ENCODE data around the gene SLC25A21. TPM values are rescaled to one million over a fixed set of nuclear protein-coding genes. Genes with fewer than 3 reads are reported as not detected.

The SLC25A21 gene
- total RNA-seq, 1 experiment from 2014 or later: 7.1 TPM

DNA sequence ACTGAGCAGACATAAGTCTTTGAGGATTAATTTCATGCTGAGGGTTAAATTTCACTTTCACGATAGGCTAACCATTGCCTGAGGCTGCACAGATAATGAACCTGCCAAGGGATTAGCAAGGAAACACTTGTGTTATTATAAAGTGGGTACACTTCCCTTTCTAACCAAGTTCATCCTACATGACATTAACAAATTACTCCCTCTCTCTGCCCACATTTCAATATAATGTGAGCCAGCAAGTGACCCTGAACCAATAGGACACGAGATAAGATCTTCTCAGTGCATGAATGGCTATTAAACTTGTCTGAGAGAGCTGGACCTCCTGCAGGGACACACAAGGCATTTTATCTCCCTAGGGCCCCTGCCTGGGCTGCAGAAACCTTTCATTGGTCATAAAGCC, 337.3 kb downstream of the SLC25A21 start:
- no peak overlapping the region for H3K56ac ChIP-seq (ENCODE audit: insufficient read length, low read depth, low read length)
- TF ChIP-seq, protein P1, sequence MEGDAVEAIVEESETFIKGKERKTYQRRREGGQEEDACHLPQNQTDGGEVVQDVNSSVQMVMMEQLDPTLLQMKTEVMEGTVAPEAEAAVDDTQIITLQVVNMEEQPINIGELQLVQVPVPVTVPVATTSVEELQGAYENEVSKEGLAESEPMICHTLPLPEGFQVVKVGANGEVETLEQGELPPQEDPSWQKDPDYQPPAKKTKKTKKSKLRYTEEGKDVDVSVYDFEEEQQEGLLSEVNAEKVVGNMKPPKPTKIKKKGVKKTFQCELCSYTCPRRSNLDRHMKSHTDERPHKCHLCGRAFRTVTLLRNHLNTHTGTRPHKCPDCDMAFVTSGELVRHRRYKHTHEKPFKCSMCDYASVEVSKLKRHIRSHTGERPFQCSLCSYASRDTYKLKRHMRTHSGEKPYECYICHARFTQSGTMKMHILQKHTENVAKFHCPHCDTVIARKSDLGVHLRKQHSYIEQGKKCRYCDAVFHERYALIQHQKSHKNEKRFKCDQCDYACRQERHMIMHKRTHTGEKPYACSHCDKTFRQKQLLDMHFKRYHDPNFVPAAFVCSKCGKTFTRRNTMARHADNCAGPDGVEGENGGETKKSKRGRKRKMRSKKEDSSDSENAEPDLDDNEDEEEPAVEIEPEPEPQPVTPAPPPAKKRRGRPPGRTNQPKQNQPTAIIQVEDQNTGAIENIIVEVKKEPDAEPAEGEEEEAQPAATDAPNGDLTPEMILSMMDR (conservative IDR thresholded peaks at IDR 0.05): no peak
- no peak for DNase-seq
- H2BK5ac ChIP-seq (ENCODE audit: insufficient read length, low read length): no peak overlapping the region
- H2BK120ac ChIP-seq (ENCODE audit: low read depth, low read length, poor library complexity, severe bottlenecking): no peak overlapping the region
- no peak overlapping the region for H3K9ac ChIP-seq (ENCODE audit: extremely low read depth, insufficient read length, low read length)
- no peak overlapping the region for H2BK12ac ChIP-seq (ENCODE audit: insufficient read length, low read depth, low read length)
- no peak overlapping the region for H3T11ph ChIP-seq (ENCODE audit: low read length)
- no peak overlapping the region for H2AK5ac ChIP-seq (ENCODE audit: insufficient read length, low read length)
- no peak overlapping the region for H2BK15ac ChIP-seq (ENCODE audit: low read depth, low read length)
- H2AFZ ChIP-seq (ENCODE audit: low read length): no peak overlapping the region
- Mint-ChIP-seq H3K9me3 (no peaks in the 10 kb centered on the region), H3K27ac (no peak overlapping the region), H3K27me3 (ENCODE audit: low read depth) (no peaks in the 10 kb centered on the region), H3K4me3 (no peak overlapping the region), H3K36me3 (ENCODE audit: insufficient read depth in 1 of 3, low read depth in 3 of 3) (no peaks in the 10 kb centered on the region), H3K4me1 (peaks cover 9 to 10% of the 10 kb centered on the region in 2 experiments)
- no peaks in the 10 kb centered on the region for H3K4me1 ChIP-seq (ENCODE audit: insufficient read depth, low read length)
- H3K4ac ChIP-seq (ENCODE audit: low read depth, low read length): no peak overlapping the region
- no peak overlapping the region for H3K4me2 ChIP-seq (ENCODE audit: insufficient read depth, insufficient read length, low read length)
- no CpG with 5 or more reads among the region's 2 CpGs for WGBS (ENCODE audit: extremely low coverage, insufficient read length, low lambda C conversion rate)
- H3K9me3 ChIP-seq (ENCODE audit: control insufficient read depth, low read depth, low read length): no peaks in the 10 kb centered on the region
- no peaks in the 10 kb centered on the region for H3K27me3 ChIP-seq (ENCODE audit: insufficient read depth, low read length)
- H3K23ac ChIP-seq (ENCODE audit: insufficient read length, low read depth, low read length): no peak overlapping the region
- H3K27ac ChIP-seq (ENCODE audit: insufficient read length, low read depth, low read length): no peak overlapping the region
- no peak overlapping the region for H4K91ac ChIP-seq (ENCODE audit: insufficient read length, low read depth, low read length)
- H3K18ac ChIP-seq (ENCODE audit: insufficient read length, low read depth, low read length): no peak overlapping the region
- H3K79me2 ChIP-seq (ENCODE audit: insufficient read depth, low read length): no peaks in the 10 kb centered on the region
- no peak overlapping the region for H4K8ac ChIP-seq (replicated peaks; ENCODE audit: insufficient read length, low read depth, low read length)
- H3K79me1 ChIP-seq (ENCODE audit: insufficient read depth, low read depth, low read length, poor library complexity, severe bottlenecking): no peaks in the 10 kb centered on the region
- H3K14ac ChIP-seq (ENCODE audit: insufficient read depth, low read length): no peak overlapping the region
- H4K5ac ChIP-seq (ENCODE audit: insufficient read length, low read depth, low read length): no peak overlapping the region
- no peak overlapping the region for H2BK20ac ChIP-seq (ENCODE audit: low read depth, low read length, poor library complexity, severe bottlenecking)
- H4K20me1 ChIP-seq (ENCODE audit: control insufficient read depth, insufficient read depth, insufficient read length): no peaks in the 10 kb centered on the region
- no peaks in the 10 kb centered on the region for H3K23me2 ChIP-seq (ENCODE audit: insufficient read length, low read depth, low read length, poor library complexity, severe bottlenecking)

All from H9 (cell line).